DMS 273 treated with DMSO at 0.1 percent for 48 hours (cell line): Measurements from ENCODE around the gene TBX1.
"Not testable (repeated sequence)": the region's sequence is repeated elsewhere in the genome, so short reads cannot be mapped to it uniquely, and the experiment has no call there.

ENCODE experiments used
- DNase-seq: peaks from one replicate; lab custom pipeline; 2025; lab: John Stamatoyannopoulos, UW

Gene TBX1

DNA sequence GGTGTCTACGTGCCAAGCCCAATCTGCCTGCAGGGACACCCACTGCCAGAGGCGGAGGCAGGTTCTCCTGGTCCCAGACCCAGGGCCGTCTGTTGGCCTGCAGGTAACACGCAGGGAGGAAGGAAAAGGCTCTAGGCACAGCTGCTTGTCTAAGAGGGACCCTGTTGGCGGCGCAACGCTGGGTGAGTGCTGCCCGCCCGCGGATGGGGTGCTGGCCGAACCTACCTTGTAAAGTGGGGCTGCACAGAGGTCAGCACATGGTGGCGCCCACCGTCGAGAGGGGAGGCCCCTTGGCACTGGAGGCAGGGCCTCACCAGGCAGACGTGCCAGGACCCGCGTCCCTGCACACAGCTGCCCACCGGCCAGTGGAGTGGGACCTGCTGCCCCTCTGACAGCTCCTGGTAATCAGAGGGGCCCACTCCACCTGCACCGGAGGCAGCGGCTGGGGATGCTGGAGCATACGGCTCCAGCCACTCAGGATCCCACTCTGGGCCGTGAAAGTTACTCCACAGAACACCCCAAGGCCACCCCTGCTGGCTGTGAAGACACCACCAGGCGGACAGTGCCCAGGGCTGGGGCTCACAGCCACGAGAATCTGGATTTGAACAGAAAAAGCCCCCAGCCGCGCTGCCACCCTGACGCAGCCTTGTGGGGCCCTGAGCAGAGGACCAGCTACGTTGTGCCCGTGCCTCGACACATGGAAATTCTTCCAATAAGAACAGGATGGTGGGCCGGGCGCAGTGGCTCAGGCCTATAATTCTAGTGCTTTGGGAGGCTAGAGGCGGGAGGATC is 24.0 kb downstream of the TBX1 start:
- no peak for DNase-seq

GRCh38 chr22:19785461-19786263 is 25.1 kb downstream of the TBX1 start:
- DNase-seq: no peak

- no peak for DNase-seq
These were observed 25.6 kb downstream of the TBX1 start for GRCh38 chr22:19786264-19786585.

- no peak for DNase-seq
These were observed 26.6 kb downstream of the TBX1 start for GRCh38 chr22:19786959-19787848.

GRCh38 chr22:19787849-19788141 is 27.2 kb downstream of the TBX1 start:
- DNase-seq: no peak

GRCh38 chr22:19788661-19789225 is 28.2 kb downstream of the TBX1 start:
- DNase-seq: no peak

DNA sequence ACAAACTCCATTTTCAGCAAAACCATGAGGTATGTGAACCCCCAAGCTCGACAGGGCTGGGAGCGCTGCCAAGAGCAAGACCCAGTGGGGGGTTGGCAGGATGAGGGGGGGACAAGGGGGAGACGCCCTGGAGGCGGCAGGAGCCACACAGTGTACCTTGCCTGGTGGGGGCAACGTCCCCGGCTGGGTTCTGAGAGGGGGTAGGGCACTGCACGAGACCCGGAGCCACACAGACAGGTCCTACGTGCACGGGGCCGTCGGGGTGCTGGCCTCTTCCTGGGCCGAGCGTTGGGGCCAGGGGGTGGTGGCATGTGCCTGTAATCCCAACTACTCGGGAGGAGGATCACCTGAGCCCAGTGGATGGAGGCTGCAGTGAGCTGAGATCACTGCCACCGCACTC is 28.8 kb downstream of the TBX1 start:
- no peak for DNase-seq

GRCh38 chr22:19789828-19790227 is 29.2 kb downstream of the TBX1 start:
- no peak for DNase-seq

DNA sequence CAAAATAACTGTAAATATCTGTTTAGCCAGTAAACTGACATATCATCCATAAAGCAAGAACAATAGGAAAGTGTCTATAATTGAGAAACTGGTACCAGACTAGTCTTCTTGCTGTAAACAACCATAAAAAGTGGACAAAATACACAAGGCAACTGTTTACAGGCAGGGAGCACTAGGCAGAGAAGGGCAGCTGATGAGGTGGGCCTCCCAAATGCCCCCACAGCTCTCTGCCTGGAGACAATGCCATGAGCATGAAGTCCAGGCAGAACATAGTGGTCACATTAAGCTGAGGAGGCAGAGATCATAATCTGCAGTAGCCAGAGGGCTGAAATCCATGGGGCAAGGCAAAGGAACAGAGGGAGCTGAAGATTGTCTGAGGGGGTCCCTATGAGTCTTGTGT is 30.7 kb downstream of the TBX1 start:
- DNase-seq: no peak

DNA sequence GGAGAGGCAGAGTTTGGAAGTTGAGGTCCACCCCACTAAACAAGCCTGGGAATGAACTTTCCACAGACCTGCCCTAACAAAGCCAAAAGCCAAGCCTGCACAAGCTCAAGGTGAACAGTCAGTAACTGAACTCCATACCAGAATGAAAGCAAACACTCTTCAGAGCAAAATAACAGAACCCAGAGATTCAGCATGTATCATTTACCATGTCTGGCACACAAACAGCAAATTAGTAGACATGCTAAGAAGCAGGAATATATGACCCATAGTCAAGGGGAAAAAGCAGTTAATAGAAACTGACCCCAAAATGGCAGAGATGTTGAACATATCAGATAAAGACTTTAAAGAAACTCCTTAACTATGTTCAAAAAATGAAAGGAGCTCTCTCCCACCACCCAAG is 31.3 kb downstream of the TBX1 start:
- no peak for DNase-seq

GRCh38 chr22:19792383-19792896 is 31.9 kb downstream of the TBX1 start:
- DNase-seq: not testable (repeated sequence)

GRCh38 chr22:19793161-19793560 is 32.6 kb downstream of the TBX1 start:
- DNase-seq: no peak

DNA sequence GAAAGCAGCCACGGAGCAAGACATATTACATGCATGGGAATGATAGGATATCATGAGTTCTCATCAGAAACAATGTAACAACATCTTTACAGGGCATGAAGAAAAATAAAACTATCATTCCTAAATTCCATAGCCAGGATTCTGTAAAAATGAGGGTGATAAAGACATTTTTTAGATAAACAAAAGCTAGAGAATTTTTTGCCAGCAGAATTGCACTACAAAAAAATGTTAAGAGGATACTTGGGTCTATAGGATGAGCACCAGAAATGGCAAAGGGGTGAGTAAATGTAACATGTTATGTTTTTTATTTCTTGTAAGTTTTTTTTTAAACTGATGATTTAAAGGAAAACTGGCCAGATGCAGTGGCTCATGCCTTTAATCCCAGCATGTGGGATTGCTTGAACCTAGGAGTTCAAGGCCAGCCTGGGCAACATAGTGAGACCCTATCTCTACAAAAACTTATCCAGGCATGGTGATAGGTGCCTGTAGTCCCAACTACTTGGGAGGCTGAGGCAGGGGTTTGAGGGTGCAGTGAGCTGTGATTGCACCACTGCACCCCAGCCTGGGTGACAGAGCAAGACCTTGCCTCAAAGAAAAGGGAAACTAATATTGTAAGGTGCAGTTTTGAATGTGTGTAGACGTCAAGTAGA is 33.2 kb downstream of the TBX1 start:
- no peak for DNase-seq

- no peak for DNase-seq
These were observed 35.0 kb downstream of the TBX1 start for GRCh38 chr22:19795617-19796008.

GRCh38 chr22:19796160-19796559 is 35.6 kb downstream of the TBX1 start:
- no peak for DNase-seq

GRCh38 chr22:19797086-19798002 is 36.8 kb downstream of the TBX1 start:
- no peak for DNase-seq

DNA sequence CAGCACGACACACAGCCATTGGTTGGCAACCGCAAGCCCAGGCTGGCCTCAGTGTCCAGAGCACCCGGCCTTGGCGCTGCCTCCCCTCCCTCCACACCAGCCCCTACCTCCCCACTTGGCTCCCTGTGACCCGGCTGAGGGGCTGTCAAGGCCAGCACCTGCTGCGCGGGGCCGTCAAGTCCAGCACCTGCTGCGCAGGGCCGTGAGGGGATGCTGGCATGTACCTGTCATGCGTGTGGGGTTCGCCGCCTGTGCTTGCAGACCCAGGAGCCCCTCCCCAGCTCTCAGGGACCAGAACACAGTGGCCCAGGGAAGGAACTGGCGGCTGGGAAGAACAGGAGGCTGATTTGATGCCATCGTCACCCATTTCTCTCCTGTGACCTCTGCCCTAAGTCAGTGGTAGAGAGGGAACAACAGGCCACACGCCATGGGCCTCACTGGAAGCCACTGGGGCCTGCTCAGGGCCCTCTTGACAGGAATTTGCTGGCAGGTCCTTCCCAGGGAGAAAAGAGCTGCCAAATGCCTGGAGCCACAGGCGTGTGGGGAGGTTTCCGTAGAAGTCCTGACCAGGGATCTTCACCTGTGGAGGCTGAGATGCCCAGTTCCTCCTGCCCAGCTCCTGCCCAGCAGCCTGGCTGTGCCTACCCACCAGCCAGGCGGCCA is 37.6 kb downstream of the TBX1 start:
- no peak for DNase-seq

GRCh38 chr22:19798891-19799293 is 38.3 kb downstream of the TBX1 start:
- DNase-seq: no peak

GRCh38 chr22:19799322-19800190 is 39.0 kb downstream of the TBX1 start:
- DNase-seq: no peak
